NCI-H2081 treated with DMSO at 0.1 percent for 48 hours (cell line): ENCODE data around the gene EIPR1.

Source experiments
- DNase-seq: peaks from one replicate; lab custom pipeline; 2025; lab: John Stamatoyannopoulos, UW

The EIPR1 gene

DNA sequence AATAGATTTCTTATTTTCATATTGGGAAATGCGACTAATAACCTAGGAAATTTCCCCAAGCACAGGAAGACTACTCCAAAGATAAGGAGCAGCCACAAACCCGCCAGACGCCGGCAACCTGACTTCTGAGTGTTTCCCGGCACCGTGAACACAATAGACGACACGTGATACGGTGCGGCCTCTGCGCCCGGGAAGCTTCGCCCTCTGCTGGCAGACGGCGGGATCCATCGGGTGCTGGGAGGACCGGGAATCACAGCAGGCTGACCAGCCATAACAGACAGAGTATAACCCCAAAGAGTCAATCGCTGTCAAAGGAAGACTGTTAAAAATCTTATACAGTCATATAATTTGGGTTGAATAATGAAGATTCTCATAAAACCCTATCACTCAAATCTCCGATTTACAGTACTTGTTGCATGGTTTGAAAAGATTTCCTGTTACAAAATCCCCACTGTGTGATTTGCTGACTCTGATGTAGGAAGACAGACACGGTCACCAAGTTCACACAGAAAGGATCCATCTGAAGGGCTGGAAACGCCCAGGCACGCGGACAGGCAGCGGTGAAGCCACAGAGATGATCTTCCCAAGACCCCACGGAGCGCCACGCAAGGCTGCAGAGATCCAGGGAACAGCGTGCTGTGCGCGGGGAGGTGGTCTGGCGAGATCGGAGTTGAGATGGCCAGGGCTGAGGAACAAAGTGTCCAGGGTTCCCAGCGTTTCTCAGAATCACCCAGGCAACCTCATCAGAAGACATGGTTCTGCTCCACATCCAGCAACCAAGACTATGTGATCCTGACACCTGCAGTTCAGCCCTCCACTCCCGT is 73.8 kb downstream of the EIPR1 start:
- DNase-seq, result peak; percentile 61

DNA sequence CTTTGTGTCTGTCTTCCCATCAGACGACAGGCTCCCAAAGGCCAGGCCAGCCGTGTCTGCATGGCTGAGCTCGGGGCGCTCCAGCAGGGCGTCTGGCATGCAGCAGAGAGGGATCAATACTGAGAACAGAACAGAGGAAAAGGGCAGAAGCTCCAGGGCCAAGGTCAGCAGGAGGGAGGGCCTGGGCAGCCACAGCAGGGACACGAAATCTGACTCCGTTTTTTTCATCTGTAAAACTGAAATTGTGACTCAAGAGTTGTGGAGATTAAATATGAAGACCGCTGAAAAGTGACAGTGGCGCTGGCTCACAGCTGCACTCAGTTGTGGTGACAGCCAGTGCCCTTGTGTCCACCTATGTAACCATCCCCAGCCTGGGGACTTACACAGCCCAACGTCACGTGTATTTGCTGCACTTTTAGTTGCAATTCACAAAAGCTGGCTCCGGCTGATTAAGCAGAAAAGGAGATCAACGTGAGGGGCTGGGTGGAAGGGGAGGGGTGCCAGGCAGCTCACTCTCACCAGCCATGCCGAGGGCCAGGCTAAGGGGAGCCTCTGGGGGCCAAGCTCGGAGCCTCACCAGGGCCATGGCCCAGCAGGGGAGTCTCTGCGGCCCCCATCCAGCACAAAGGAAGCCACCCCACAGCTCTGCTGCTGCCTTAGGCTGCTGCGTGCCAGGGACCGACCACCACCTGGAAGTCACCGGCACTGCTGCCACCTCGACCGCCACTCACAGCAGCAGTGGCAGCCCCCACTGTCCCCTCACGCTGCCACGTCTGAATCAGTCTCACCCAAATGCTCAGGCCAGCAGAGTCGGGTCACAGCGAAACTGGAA is 74.7 kb downstream of the EIPR1 start:
- no peak for DNase-seq

GRCh38 chr2:3302421-3302750 is 75.2 kb downstream of the EIPR1 start:
- DNase-seq, result no peak

DNA sequence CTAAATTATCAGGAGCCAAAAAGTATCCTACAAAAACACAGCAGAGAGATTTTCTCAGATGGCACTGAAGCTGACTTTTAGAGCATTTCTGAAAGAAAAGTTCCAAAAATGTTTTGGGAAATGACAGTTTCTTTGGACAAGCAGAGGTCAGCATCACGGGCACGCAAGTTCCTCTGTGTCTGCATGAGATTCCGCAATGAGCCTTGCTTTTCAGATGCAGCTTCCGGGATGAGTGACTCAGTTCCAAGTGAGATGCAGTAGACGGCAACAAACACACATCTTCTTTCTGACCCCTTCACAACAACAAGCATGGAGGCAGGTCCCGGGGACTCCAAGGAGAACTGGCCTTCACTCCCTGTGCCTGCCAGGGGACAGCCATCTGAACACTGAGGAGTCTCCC is 76.6 kb downstream of the EIPR1 start:
- DNase-seq, result no peak

DNA sequence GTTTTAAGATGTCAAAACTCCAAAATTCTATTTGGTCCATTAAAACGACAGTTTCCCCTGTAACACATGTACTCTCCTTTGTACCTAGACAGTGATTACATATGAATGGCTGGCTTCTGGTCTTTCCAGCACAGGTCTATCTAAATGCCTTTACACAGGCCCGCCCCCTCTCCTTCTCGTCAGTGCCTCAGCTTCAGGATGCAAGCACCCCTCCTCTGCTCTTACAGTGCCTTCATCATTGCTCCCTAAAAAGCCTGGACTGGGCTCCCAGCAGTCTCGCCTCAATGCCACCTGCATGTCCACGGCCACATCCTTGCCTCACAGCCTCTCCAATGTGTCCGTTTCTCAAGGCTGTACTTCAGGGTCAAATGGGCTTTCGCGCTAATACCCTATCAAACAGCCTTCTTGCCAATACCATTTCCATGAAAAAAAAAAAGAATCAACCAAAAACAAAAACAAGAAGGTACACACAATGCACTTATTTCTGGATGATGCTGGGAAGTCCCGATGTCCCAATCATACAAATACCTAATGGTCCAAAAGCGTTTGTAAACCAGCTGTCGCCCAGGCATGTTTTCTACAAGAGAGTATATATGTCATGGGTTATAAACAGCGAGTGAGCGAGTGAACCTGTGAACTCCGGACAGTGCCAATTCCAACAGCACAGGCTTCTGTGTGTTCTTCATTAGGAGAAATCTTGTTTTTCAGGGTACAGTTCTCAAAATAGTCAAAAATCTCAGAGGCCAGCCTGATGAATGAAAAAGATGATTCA is 77.2 kb downstream of the EIPR1 start:
- DNase-seq, result no peak

DNA sequence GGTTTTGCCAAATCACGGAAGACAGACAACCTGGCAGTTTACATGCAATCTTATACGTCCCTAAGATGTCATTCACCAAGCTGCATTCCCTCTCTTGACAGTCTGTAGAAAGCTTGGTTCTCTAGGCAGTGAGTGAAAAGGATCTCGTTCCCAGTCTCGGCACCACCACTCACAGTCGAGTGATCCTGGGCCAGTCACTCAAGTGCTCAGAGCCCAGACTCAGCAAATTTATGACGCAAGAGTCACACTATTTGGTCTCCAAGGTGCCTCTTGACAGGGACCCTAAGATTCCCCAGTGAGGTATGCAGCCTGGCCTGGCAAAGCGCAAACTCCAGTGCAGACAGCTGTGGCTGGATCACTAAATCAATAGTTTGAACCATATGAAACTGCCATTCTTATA is 77.9 kb downstream of the EIPR1 start:
- DNase-seq, result no peak

DNA sequence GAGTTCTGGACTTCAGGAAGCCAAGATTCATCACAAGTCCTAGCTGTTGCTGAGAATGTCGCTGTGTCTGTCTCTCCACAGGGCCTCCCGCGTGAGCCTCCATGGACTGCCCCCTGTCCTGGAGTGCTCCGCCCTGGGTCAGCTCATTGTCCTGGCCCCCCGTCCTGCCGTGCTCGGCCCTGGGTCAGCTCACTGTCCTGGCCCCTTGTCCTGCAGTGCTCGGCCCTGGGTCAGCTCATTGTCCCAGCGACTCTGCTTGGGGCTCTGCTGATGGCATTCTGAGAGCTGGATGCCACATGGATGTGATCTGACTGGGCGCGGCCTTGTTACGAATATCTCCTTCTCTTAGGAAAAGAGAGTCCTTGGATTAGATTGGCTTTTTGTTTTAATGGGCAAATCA is 78.5 kb downstream of the EIPR1 start:
- no peak for DNase-seq

DNA sequence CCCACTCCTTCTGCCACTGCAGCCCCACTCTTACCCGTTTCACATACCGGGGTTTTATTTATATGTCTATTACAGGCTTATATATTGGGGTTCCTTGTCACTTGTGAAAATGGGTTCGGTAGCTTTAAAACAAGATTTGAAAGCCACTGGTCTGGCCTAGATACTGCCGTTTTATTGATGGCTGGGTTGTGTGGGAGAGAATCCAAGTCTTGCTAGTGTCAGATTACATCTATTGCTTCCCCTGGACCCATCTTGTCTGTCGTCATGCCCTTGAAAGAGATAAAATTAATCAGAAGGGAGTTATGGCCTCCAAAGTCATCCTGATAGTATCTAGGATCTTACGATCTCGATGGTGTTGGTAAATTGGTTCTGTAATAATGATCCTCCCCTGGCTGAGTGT is 79.4 kb downstream of the EIPR1 start:
- DNase-seq, result no peak

DNA sequence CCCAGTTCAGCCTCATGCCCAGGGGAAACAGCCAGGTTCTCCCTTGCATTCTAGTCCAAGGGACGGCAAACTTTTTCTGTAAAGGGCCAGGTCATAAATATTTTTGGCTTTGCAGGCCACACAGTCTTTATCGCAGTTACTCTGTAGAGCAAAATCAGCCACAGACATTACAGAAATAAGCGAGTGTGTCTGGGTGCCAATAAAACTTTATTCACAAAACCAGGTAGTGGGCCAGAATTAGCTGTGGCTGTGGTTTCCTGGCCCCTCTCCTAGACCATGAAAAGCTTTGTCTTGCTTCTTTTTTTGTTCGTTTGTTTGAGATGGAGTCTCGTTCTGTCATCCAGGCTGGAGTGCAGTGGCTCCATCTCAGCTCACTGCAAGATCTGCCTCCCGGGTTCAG is 80.1 kb downstream of the EIPR1 start:
- no peak for DNase-seq

DNA sequence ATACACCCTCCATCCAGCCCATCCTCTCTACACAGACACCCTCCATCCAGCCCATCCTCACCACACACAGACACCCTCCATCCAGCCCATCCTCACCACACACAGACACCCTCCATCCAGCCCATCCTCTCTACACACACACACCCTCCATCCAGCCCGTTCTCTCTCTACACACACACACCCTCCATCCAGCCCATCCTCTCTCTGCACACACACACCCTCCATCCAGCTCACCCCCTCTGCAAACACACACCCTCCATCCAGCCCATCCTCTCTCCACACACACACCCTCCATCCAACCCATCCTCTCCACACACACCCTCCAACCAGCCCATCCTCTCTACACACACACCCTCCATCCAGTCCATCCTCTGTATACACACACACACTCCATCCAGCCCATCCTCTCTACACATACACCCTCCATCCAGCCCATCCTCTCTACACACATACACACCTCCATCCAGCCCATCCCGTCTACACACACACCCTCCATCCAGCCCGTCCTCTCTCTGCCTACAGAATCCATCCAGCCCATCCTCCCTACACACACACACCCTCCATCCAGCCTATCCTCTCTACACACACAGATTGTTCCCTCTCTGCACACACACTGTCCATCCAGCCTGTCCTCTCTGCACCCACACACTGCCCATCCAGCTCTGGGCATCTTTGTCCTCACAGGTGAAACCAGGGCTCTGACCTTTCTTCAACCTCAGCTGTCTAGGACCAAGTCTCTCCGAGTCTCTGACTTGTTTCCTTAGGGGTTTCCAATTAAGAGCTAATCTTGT is 81.2 kb downstream of the EIPR1 start:
- no peak for DNase-seq

DNA sequence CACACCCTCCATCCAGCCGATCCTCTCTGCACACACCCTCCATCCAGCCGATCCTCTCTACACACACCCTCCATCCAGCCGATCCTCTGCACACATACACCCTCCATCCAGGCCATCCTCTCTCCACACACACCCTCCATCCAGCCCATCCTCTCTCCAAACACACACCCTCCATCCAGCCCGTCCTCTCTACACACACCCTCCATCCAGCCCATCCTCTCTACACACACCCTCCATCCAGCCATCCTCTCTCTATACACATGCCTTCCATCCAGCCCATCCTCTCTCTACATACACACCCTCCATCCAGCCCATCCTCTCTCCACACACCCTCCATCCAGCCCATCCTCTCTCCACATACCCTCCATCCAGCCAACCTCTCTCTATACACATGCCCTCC is 83.1 kb downstream of the EIPR1 start:
- no peak for DNase-seq

- no peak for DNase-seq
Observed at GRCh38 chr2:3294069-3294468, 83.5 kb downstream of the EIPR1 start.

DNA sequence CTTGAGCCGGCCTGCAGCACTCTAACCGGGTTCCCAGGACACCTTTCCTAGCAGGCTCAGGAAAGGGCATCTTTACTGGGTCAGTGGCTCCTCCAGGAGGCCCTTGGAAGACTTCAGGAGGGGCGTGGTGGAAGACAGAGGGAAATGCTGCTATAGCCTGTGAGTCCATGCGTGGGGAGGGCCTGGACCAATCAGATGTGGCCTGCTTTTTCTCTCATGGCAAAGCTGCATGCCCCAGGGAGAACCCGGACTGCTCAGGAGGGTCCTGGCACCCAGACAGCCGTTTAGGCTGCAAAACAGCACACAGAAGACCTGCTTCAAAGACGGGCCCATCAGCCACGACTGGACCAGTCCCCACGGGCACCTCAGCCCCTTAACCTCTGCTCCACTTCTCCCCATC is 84.4 kb downstream of the EIPR1 start:
- DNase-seq, result no peak

- DNase-seq, result no peak
Observed at GRCh38 chr2:3292416-3292815, 85.2 kb downstream of the EIPR1 start.

DNA sequence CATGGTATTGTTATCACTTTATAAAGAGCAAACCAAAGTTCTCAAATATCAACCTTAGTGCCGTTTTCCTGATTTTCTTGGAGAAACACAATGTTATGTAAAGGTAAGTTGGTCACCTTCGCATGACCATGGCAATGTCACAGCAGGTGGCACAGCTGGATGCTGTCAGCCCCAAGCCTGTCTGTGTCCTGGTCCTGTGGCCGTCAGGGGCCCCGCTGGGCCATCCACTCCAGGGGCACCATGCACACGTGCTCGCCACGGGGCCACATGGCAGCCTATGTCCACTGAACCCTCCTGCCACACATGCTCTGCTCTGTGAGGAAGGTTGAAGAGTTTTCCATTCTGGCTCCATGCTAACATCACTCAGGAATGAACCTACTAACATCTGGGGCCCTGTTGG is 85.9 kb downstream of the EIPR1 start:
- no peak for DNase-seq

DNA sequence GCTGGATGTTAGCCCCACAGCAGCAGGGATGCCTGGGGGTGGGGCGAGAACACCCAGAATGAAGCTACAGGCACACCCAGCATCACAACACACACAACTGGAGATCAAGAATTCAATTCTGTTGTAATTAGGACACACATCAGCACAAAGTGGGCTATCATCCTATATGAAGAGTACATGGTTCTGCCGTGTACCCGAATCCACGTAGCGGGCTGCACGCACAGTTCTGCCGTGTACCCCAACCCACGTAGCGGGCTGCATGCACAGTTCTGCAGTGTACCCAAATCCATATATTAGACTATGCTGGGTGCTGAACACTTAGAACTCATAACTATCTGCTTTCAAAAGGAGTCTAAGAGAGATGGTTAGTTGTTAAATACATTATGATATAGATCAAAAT is 86.5 kb downstream of the EIPR1 start:
- DNase-seq, result no peak

DNA sequence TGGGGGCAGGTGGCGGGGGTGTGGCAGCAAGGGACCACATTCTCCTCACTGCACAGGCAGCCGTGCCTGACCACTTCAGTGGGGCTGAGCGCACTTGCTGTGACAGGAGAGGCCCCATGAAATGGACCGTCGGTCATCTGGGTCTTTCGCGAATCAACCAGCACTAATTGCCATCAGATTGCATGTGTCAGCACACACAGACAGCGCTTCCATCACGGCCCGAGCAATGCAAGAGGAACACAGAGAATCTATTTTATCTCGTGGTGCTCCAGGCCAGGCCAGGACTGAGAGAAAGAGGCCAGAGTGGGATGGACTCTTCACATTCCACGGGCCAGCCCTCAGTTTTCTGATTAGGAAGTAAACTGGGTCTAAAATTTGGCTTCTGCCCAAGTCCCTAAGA is 87.0 kb downstream of the EIPR1 start:
- DNase-seq, result no peak

- no peak for DNase-seq
Observed at GRCh38 chr2:3289971-3290370, 87.6 kb downstream of the EIPR1 start.

DNA sequence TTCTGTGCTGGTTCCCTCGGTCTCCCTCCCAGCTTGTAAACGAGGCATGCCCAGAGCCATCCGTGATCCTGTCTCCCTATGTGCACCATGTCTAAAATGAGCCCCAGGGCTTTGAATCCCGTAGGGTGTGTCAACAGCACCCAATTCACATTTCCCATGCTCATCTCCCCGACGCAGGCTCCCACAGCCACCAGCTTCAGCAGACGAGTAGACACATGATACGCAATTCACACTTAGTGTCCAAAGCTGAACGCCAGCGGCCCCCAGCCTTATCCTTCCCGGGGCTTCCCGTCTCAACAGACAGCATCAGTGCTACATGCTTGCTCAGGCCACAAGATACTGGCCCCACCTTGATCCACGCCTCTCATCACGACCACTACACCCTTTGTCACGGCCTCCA is 88.1 kb downstream of the EIPR1 start:
- DNase-seq, result peak; percentile 52

- peak; percentile 48 for DNase-seq
Observed at GRCh38 chr2:3289171-3289515, 88.5 kb downstream of the EIPR1 start.

GRCh38 chr2:3288470-3289170 is 89.0 kb downstream of the EIPR1 start:
- no peak for DNase-seq
